ENCODE measurements around the gene ZNF454. TPM values are rescaled to one million over a fixed set of nuclear protein-coding genes. Genes with fewer than 3 reads are reported as not detected.
A peak's percentile ranks its signal among the peaks of the same experiment; 100 is the strongest.

The ZNF454 gene
- total RNA-seq: 1.5 TPM
- long read RNA-seq, partial matches to known transcripts: 0 of 3 reads
- long read RNA-seq, other reads (novel, unspliced or antisense): 1 of 3 reads

GRCh38 chr5:178940569-178941360 lies at the start of gene ZNF454:
Gene ZNF454, plus strand, starts transcription at chr5:178941198. Its CDS starts 1,594 bp downstream, at chr5:178942792.
- DNase-seq (peak; percentile 95), ATAC-seq (ENCODE audit: poor library complexity) (peak; percentile 100)
- intact Hi-C loops (cut with DNase I): no loop called here

- ATAC-seq (ENCODE audit: poor library complexity) (peak; percentile 100), DNase-seq (peak; percentile 79)
- intact Hi-C loops (cut with DNase I): no loop called here
Measured at GRCh38 chr5:178895615-178896571, 45.1 kb upstream of the ZNF454 start, which contains the start of gene ZFP2. Gene ZFP2, plus strand, starts transcription at chr5:178895913. Its CDS starts 35,401 bp downstream, at chr5:178931314.

GRCh38 chr5:178899289-178899688 lies 41.7 kb upstream of the ZNF454 start:
- intact Hi-C loops (cut with DNase I): no loop called here
- DNase-seq (no peak), ATAC-seq (ENCODE audit: poor library complexity) (no peak)

GRCh38 chr5:178902849-178903248 lies 38.1 kb upstream of the ZNF454 start:
- ATAC-seq (ENCODE audit: poor library complexity): no peak
- DNase-seq: no peak
- intact Hi-C loops (cut with DNase I): no loop called here

GRCh38 chr5:178931846-178932760 lies 8.9 kb upstream of the ZNF454 start:
- ATAC-seq (ENCODE audit: poor library complexity): no peak
- intact Hi-C loops (cut with DNase I): no loop called here
- DNase-seq: no peak

GRCh38 chr5:178941361-178941760 lies 363 bp downstream of the ZNF454 start:
- peak; percentile 54 for DNase-seq
- intact Hi-C loops (cut with DNase I): no loop called here
- ATAC-seq (ENCODE audit: poor library complexity): peak; percentile 19

- DNase-seq (no peak), ATAC-seq (ENCODE audit: poor library complexity) (no peak)
- intact Hi-C loops (cut with DNase I): no loop called here
Measured at GRCh38 chr5:178965465-178966055, 24.6 kb downstream of the ZNF454 start.

- intact Hi-C loops (cut with DNase I): no loop called here
- no peak for DNase-seq
- ATAC-seq (ENCODE audit: poor library complexity): no peak
Measured at GRCh38 chr5:178981381-178981780, 40.4 kb downstream of the ZNF454 start.

- ATAC-seq (ENCODE audit: poor library complexity): no peak
Measured at GRCh38 chr5:178982941-178983340, 41.9 kb downstream of the ZNF454 start.

GRCh38 chr5:178983728-178984127 lies 42.7 kb downstream of the ZNF454 start:
- DNase-seq (no peak), ATAC-seq (ENCODE audit: poor library complexity) (no peak)
- intact Hi-C loops (cut with DNase I): no loop called here

More at GRCh38 chr5:178982941-178983340, 41.9 kb downstream of the ZNF454 start:
- intact Hi-C loops (cut with DNase I): no loop called here
- no peak for DNase-seq

- DNase-seq (no peak), ATAC-seq (ENCODE audit: poor library complexity) (no peak)
- intact Hi-C loops (cut with DNase I): no loop called here
Measured at GRCh38 chr5:178984145-178985072, 43.4 kb downstream of the ZNF454 start.

- DNase-seq (no peak), ATAC-seq (ENCODE audit: poor library complexity) (no peak)
- intact Hi-C loops (cut with DNase I): no loop called here
Measured at GRCh38 chr5:178986326-178986960, 45.4 kb downstream of the ZNF454 start.

- ATAC-seq (ENCODE audit: poor library complexity) (no peak), DNase-seq (no peak)
- intact Hi-C loops (cut with DNase I): no loop called here
Measured at GRCh38 chr5:178988436-178989220, 47.6 kb downstream of the ZNF454 start.

GRCh38 chr5:178989311-178989710 lies 48.3 kb downstream of the ZNF454 start:
- intact Hi-C loops (cut with DNase I): no loop called here
- no peak for ATAC-seq (ENCODE audit: poor library complexity)
- no peak for DNase-seq

GRCh38 chr5:178990491-178990890 lies 49.5 kb downstream of the ZNF454 start:
- no peak for ATAC-seq (ENCODE audit: poor library complexity)
- no peak for DNase-seq
- intact Hi-C loops (cut with DNase I): no loop called here

Data from Right ventricle myocardium superior (tissue), 1 donor.